H1 (cell line): ENCODE measurements around the gene IQCM. TPM values are rescaled to one million over a fixed set of nuclear protein-coding genes. Genes with fewer than 3 reads are reported as not detected.

Source experiments
- CTCF ChIA-PET: fragments of 300-600 bp; sonication (Branson Sonifier 250); formaldehyde crosslinking; loops from one replicate; lab custom pipeline; 2021; ENCODE audit not compliant: partially characterized antibody; lab: Charles Lee
- POLR2A ChIA-PET: fragments of 300-600 bp; sonication (Branson Sonifier 250); formaldehyde crosslinking; loops from one replicate; lab custom pipeline; 2021; ENCODE audit warnings: inconsistent platforms; ENCODE audit not compliant: partially characterized antibody; lab: Charles Lee
- DNase-seq, 2 experiments: peaks; one replicate each; pipeline versions ENCODE4 v3.0.0 to v3.0.0-alpha.2; 2010 to 2022; ENCODE audit warnings: low spot score in 2 of 2, low read depth in 1 of 2, mixed read lengths in 1 of 2
- FAIRE-seq: peaks from 2 replicates; lab custom pipeline; 2011; peaks lifted over from hg19 to GRCh38; lab: Jason Lieb, UNC
- H2AFZ ChIP-seq: 2 replicates; pipeline ENCODE4 v1.8.1; 2012; ENCODE audit warnings: low read length, inconsistent platforms
- H2AK5ac ChIP-seq: 2 replicates; pipeline ENCODE4 v1.6.1; 2013; ENCODE audit warnings: low read depth, low read length
- H2BK120ac ChIP-seq: replicated peaks from 2 replicates; pipeline ENCODE3; 2013; ENCODE audit warnings: low read depth, low read length, inconsistent platforms
- H2BK12ac ChIP-seq: 2 replicates; pipeline ENCODE4 v1.6.1; 2013; ENCODE audit warnings: low read depth, low read length
- H2BK15ac ChIP-seq: 2 replicates; pipeline ENCODE4 v1.6.1; 2013; ENCODE audit warnings: low read length
- H2BK20ac ChIP-seq: 2 replicates; pipeline ENCODE4 v1.6.1; 2013; ENCODE audit warnings: low read length
- H2BK5ac ChIP-seq: 2 replicates; pipeline ENCODE4 v1.6.1; 2013; ENCODE audit warnings: low read depth, low read length
- H3K14ac ChIP-seq: 2 replicates; pipeline ENCODE4 v1.6.1; 2013; ENCODE audit warnings: inconsistent platforms; ENCODE audit not compliant: insufficient read length
- H3K18ac ChIP-seq: 2 replicates; pipeline ENCODE4 v1.6.1; 2013; ENCODE audit warnings: low read length; ENCODE audit errors: extremely low read depth
- H3K23ac ChIP-seq: 2 replicates; pipeline ENCODE4 v1.6.1; 2013; ENCODE audit warnings: inconsistent platforms; ENCODE audit not compliant: insufficient read length
- H3K23me2 ChIP-seq: 2 replicates; pipeline ENCODE4 v1.6.1; 2013; ENCODE audit warnings: low read depth, low read length
- H3K27ac ChIP-seq: 2 replicates; pipeline ENCODE4 v1.6.1; 2011; ENCODE audit warnings: low read depth, low read length, inconsistent platforms
- H3K27me3 ChIP-seq, 4 experiments: replicated peaks in 1 of 4; 1 replicate in 1 of 4; 2 replicates in 3 of 4; pipeline versions ENCODE4 v1.6.1 to v1.8.1; 2011 to 2013; ENCODE audit warnings: low read length in 3 of 4, mild to moderate bottlenecking in 3 of 4, inconsistent platforms in 2 of 4, mixed read lengths in 2 of 4, moderate library complexity in 1 of 4; ENCODE audit not compliant: control insufficient read depth in 3 of 4, insufficient read depth in 3 of 4; ENCODE audit errors: extremely low read depth in 1 of 4
- H3K36me3 ChIP-seq, 4 experiments: 2 replicates each; pipeline versions ENCODE4 v1.6.1 to v1.8.1; 2011 to 2013; ENCODE audit warnings: mild to moderate bottlenecking in 4 of 4, low read length in 3 of 4, moderate library complexity in 2 of 4, control low read depth in 1 of 4, inconsistent platforms in 1 of 4; ENCODE audit not compliant: insufficient read depth in 4 of 4, control insufficient read depth in 2 of 4
- H3K4ac ChIP-seq: replicated peaks from 2 replicates; pipeline ENCODE3; 2013; ENCODE audit warnings: low read length, low read depth, mixed read lengths, inconsistent platforms; ENCODE audit not compliant: insufficient read length
- H3K4me1 ChIP-seq, 4 experiments: replicated peaks in 1 of 4; 1 replicate in 1 of 4; 2 replicates in 3 of 4; pipeline versions ENCODE4 v1.6.1 to v1.8.1; 2011 to 2013; ENCODE audit warnings: low read length in 3 of 4, inconsistent platforms in 2 of 4, mixed read lengths in 1 of 4; ENCODE audit not compliant: insufficient read depth in 4 of 4, control insufficient read depth in 3 of 4
- H3K4me2 ChIP-seq, 2 experiments: 2 replicates each; pipeline versions ENCODE4 v1.6.1 to v1.8.1; 2011 to 2013; ENCODE audit warnings: low read depth in 2 of 2, low read length in 2 of 2, control low read depth in 1 of 2, inconsistent platforms in 1 of 2, mild to moderate bottlenecking in 1 of 2; ENCODE audit not compliant: insufficient read depth in 1 of 2
- H3K4me3 ChIP-seq, 4 experiments: fragments of 200-600, 300-600 bp in 1 of 4; sonication (generic), shearing (Covaris generic), sonication (Bioruptor Twin) in 1 of 4; 2 replicates each; pipeline versions ENCODE4 v1.5.1 to v1.8.1; 2011 to 2016; ENCODE audit warnings: low read length in 4 of 4, low read depth in 3 of 4, control low read depth in 2 of 4, inconsistent platforms in 2 of 4, mild to moderate bottlenecking in 2 of 4, mixed read lengths in 1 of 4, moderate library complexity in 1 of 4; ENCODE audit not compliant: insufficient read depth in 2 of 4; ENCODE audit errors: extremely low read depth in 1 of 4
- H3K56ac ChIP-seq: replicated peaks from 2 replicates; pipeline ENCODE3; 2013; ENCODE audit warnings: low read depth, mild to moderate bottlenecking, mixed read lengths, low read length, inconsistent platforms; ENCODE audit not compliant: insufficient read length
- H3K79me1 ChIP-seq: 2 replicates; pipeline ENCODE4 v1.6.1; 2013; ENCODE audit warnings: low read depth, low read length, control low read depth
- H3K79me2 ChIP-seq, 2 experiments: 2 replicates each; pipeline versions ENCODE4 v1.6.1 to v1.8.1; 2012 to 2013; ENCODE audit warnings: low read length in 2 of 2, mild to moderate bottlenecking in 2 of 2, inconsistent platforms in 1 of 2; ENCODE audit not compliant: insufficient read depth in 2 of 2, control insufficient read depth in 1 of 2
- H3K9ac ChIP-seq, 4 experiments: replicated peaks in 1 of 4; 1 replicate in 1 of 4; 2 replicates in 3 of 4; pipeline versions ENCODE4 v1.6.1 to v1.8.1; 2011 to 2013; ENCODE audit warnings: low read depth in 3 of 4, low read length in 3 of 4, control low read depth in 2 of 4, mild to moderate bottlenecking in 2 of 4, moderate library complexity in 2 of 4, inconsistent platforms in 1 of 4; ENCODE audit errors: extremely low read depth in 1 of 4
- H3K9me3 ChIP-seq, 2 experiments: 2 replicates each; pipeline versions ENCODE4 v1.6.1 to v1.8.1; 2012 to 2013; ENCODE audit warnings: mild to moderate bottlenecking in 2 of 2, moderate library complexity in 2 of 2, control low read depth in 1 of 2, inconsistent platforms in 1 of 2, low read depth in 1 of 2, low read length in 1 of 2, mixed read lengths in 1 of 2; ENCODE audit not compliant: insufficient read depth in 2 of 2
- H4K20me1 ChIP-seq, 2 experiments: replicated peaks in 1 of 2; 2 replicates each; pipeline versions ENCODE3 to v1.8.1; 2011 to 2013; ENCODE audit warnings: inconsistent platforms in 2 of 2, low read length in 2 of 2, mild to moderate bottlenecking in 1 of 2; ENCODE audit not compliant: insufficient read depth in 2 of 2, control insufficient read depth in 1 of 2
- H4K5ac ChIP-seq: 2 replicates; pipeline ENCODE4 v1.6.1; 2013; ENCODE audit warnings: low read length, low read depth, mixed read lengths, inconsistent platforms; ENCODE audit not compliant: insufficient read length
- H4K8ac ChIP-seq: 2 replicates; pipeline ENCODE4 v1.8.0; 2013; ENCODE audit warnings: mild to moderate bottlenecking, moderate library complexity, low read length, inconsistent platforms; ENCODE audit not compliant: insufficient read depth; ENCODE audit errors: extremely low read depth
- H4K91ac ChIP-seq: replicated peaks from 2 replicates; pipeline ENCODE3; 2013; ENCODE audit warnings: low read length, mixed read lengths, inconsistent platforms; ENCODE audit not compliant: insufficient read length
- KDM4A ChIP-seq: IDR thresholded peaks from one replicate; pipeline ENCODE4 v1.7.1; 2012; ENCODE audit warnings: low read depth, mild to moderate bottlenecking, moderate library complexity, low read length, inconsistent platforms; ENCODE audit not compliant: severe bottlenecking
- WGBS, 2 experiments: shearing (Covaris generic) in 1 of 2; methylation state at CpG; one replicate each; pipeline versions ENCODE4 v1.1.6 to v1.1.7; 2013 to 2015; ENCODE audit warnings: low lambda C conversion rate in 2 of 2, mixed read lengths in 2 of 2, inconsistent platforms in 1 of 2, low coverage in 1 of 2, missing lambda C conversion rate in 1 of 2; ENCODE audit not compliant: insufficient replicate concordance in 2 of 2, insufficient coverage in 1 of 2, insufficient read length in 1 of 2; ENCODE audit errors: extremely low coverage in 1 of 2, missing lambda C conversion rate in 1 of 2; 5-methylcytosine and 5-hydroxymethylcytosine counted together
- polyA plus RNA-seq, 7 experiments: library from polyadenylated mRNA; depleted of rRNA in 3 of 7; stranded (reverse) in 5 of 7; unstranded in 2 of 7; fragments of >200 nt in 5 of 7; fragments of 200-250 nt in 2 of 7; gene quantifications; 1 replicate in 5 of 7; 2 replicates in 1 of 7; 4 replicates in 1 of 7; pipeline versions ENCODE4 v1.2.1 to v1.2.3, GENCODE V29; 2011 to 2013; ENCODE audit warnings: missing spikeins in 2 of 7, mixed read lengths in 2 of 7
- total RNA-seq: library from RNA; stranded (reverse); fragmentation: NEBNext Ultra II Directional; extraction: Animal tissue kit (Norgen Biotek cat#: 25700); gene quantifications from 2 replicates; pipeline ENCODE4 v1.2.1, GENCODE V29; 2021

IQCM gene
- total and polyA plus RNA-seq, 2 of the 8 experiments (the other 6 are each of a cell fraction or from before 2014, with no cell fraction given) = not detected

DNA sequence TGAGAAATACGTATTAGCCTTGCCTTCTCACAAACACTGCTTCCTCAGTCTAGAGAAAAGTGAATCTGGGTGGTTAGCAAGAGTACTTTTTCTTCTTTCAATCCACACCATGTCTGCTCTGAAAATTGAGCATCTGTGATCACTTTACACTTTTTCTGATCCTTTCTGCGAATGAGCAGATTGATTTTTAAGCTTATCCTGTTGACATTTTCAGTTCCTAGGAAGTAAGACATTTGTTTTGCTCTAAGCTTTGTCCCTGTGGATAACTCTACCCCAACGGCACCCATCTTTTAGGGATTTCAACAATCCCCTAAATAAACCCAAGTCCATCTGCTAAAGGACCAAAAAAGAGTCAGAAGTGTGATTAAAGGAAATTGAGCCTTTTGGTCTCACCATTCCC, 487.5 kb downstream of the IQCM start:
- H2BK5ac ChIP-seq = no peak overlapping the region
- no peak overlapping the region for H3K14ac ChIP-seq
- no peak overlapping the region for H3K4me2 ChIP-seq
- H2BK12ac ChIP-seq = no peak overlapping the region
- no peak overlapping the region for H4K91ac ChIP-seq
- CTCF ChIA-PET = interaction anchor here (1.1 kb wide), 1 partner anchor 17 kb away, joined by 4 read pairs; no protein-coding TSS in a partner anchor
- H2AFZ ChIP-seq = no peak overlapping the region
- H2BK20ac ChIP-seq = no peak overlapping the region
- H3K9ac ChIP-seq = no peak overlapping the region
- H3K4ac ChIP-seq = no peak overlapping the region
- TF ChIP-seq KDM4A = no peak
- H2BK120ac ChIP-seq = no peak overlapping the region
- POLR2A ChIA-PET = no interaction called here
- DNase-seq = no peak
- H3K23me2 ChIP-seq = no peaks in the 10 kb centered on the region
- no peaks in the 10 kb centered on the region for H3K27me3 ChIP-seq
- H3K4me1 ChIP-seq = no peaks in the 10 kb centered on the region
- H2BK15ac ChIP-seq = no peak overlapping the region
- FAIRE-seq = no peak
- no peak overlapping the region for H2AK5ac ChIP-seq
- no peak overlapping the region for H3K23ac ChIP-seq
- H4K5ac ChIP-seq = no peak overlapping the region
- no peaks in the 10 kb centered on the region for H3K79me2 ChIP-seq
- H4K20me1 ChIP-seq = no peaks in the 10 kb centered on the region
- H3K9me3 ChIP-seq = peaks cover 4 to 6% of the 10 kb centered on the region in 2 experiments; a peak in 3 of 4 replicates
- H4K8ac ChIP-seq = no peak overlapping the region
- no peak overlapping the region for H3K4me3 ChIP-seq
- H3K79me1 ChIP-seq = no peaks in the 10 kb centered on the region
- no peak overlapping the region for H3K56ac ChIP-seq
- H3K18ac ChIP-seq = no peak overlapping the region
- H3K27ac ChIP-seq = no peak overlapping the region
- no peaks in the 10 kb centered on the region for H3K36me3 ChIP-seq
- WGBS, 2 experiments = 64% methylated on average over 3 of the region's 3 CpGs; no CpG with 5 or more reads in 1 of the 2 experiments
